Gastrocnemius medialis (tissue), 4 donors: ENCODE measurements around the gene TBL1X.

ENCODE experiments used
- POLR2A ChIP-seq, 2 donors: fragments of 450-650 bp; IDR thresholded peaks; one replicate each; pipeline ENCODE4 v1.6.1; 2017; ENCODE audit warnings: antibody characterized with exemption in 2 of 2, mild to moderate bottlenecking in 2 of 2, moderate library complexity in 2 of 2
- TF ChIP-seq, protein P1 (sequence below), 5 experiments: fragments of 450-650 bp in 3 of 5; fragments of 200-600 bp in 2 of 5; sonication (generic) in 2 of 5; IDR thresholded peaks in 4 of 5; conservative IDR thresholded peaks in 1 of 5; 1 replicate in 4 of 5; 2 replicates in 1 of 5; pipeline ENCODE4 v1.5.1; 2016 to 2019; ENCODE audit warnings: antibody characterized with exemption in 5 of 5, mild to moderate bottlenecking in 3 of 5, moderate library complexity in 3 of 5

DNA sequence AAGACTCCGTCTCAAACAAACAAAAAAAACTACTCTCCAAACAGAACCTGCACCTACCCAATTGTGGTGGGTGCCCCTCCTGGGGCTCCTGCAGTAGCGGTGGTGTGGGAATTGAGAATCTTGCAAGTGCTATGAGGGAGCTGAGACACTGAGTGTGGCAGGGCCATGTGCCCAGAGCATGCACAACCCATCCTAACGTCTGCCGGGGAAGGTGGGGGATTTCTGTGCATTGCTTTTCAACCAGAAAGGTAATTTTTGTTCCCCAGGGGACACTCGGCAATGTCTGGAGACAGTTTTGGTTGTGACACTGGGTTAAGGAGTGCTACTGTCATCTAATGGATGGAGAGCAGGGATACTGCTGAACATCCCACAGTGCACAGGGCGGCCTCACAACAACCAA lies 35.7 kb downstream of the TBL1X start:
- TF ChIP-seq, protein P1, sequence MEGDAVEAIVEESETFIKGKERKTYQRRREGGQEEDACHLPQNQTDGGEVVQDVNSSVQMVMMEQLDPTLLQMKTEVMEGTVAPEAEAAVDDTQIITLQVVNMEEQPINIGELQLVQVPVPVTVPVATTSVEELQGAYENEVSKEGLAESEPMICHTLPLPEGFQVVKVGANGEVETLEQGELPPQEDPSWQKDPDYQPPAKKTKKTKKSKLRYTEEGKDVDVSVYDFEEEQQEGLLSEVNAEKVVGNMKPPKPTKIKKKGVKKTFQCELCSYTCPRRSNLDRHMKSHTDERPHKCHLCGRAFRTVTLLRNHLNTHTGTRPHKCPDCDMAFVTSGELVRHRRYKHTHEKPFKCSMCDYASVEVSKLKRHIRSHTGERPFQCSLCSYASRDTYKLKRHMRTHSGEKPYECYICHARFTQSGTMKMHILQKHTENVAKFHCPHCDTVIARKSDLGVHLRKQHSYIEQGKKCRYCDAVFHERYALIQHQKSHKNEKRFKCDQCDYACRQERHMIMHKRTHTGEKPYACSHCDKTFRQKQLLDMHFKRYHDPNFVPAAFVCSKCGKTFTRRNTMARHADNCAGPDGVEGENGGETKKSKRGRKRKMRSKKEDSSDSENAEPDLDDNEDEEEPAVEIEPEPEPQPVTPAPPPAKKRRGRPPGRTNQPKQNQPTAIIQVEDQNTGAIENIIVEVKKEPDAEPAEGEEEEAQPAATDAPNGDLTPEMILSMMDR (IDR thresholded peaks at IDR 0.05 in 4 of 5, conservative IDR thresholded peaks at IDR 0.05 in 1 of 5) = no peak
- no peak for TF ChIP-seq POLR2A (IDR thresholded peaks at IDR 0.05)
